IPS-NIHi7 (cell line): ENCODE data around the gene TECR.
"Not testable (repeated sequence)": the region's sequence is repeated elsewhere in the genome, so short reads cannot be mapped to it uniquely, and the experiment has no call there.

Experiments
- DNase-seq: peaks from one replicate; pipeline ENCODE4 v3.0.0; 2012; ENCODE audit warnings: mixed read lengths; ENCODE audit errors: extremely low spot score

TECR gene

DNA sequence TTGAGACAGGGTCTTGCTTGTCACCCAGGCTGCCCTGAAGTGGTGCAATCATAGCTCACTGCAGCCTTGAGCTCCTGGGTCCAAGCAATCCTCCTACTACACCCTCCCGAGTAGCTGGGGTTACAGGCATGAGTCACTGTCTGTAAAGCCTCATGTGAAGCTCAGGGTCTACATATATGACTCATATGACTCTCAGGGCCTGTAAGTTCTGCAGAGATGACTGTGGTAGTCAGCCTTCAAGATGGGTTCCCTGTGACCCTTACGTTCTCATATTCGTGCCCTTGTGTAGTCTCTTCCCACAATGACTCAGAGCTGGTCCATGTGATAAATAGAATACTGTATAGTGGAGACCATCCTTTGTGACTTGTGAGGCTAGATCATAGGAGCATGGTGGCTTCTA is 55.8 kb downstream of the TECR start:
- not testable (repeated sequence) for DNase-seq

DNA sequence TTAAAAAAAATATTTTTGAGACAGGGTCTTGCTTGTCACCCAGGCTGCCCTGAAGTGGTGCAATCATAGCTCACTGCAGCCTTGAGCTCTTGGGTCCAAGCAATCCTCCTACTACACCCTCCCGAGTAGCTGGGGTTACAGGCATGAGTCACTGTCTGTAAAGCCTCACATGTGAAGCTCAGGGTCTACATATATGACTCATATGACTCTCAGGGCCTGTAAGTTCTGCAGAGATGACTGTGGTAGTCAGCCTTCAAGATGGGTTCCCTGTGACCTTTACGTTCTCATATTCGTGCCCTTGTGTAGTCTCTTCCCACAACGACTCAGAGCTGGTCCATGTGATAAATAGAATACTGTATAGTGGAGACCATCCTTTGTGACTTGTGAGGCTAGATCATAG is 60.0 kb downstream of the TECR start:
- not testable (repeated sequence) for DNase-seq

DNA sequence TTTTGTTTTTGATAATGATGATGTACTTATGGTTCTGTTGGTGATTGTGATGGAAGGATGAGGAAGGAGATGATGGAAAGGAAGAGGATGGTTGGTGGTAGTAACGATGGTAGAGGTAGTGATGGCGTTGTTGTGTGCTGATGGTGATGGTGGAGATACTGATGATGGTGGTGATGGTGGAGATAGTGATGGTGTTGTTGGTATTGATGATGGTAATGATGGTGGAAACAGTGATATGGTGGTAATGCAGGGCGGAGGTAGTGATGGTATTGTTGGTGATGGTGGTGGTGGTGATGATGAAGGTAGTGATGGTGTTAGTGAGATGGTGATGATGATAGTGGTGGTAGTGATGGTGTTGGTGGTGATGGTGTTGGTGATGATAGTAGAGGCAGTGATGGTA is 66.2 kb downstream of the TECR start:
- no peak for DNase-seq

DNA sequence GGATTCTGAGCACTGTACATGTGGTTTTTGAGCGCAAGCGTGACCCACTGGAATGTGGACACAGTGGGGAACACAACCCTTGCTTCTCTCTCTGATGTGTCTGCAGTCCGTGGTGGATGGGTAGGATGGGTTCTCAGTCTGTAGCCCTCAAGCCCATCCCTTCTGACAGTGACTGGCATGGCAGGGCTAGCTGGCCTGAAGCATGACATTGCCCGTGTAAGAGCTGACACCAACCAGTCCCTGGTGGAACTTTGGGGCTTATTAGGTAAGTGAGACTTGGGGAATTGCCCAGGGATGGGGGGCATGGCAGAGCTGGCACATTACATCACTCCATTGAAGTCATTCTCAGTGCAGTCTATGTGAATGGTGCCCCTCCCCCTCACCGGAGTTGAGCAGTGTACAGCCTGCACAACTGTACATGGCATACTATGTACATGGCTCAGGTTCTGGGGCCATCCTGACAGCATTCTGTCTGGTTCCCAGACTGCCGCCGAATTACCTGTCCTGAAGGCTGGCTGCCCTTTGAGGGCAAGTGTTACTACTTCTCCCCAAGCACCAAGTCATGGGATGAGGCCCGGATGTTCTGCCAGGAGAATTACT is 70.3 kb downstream of the TECR start:
- no peak for DNase-seq

DNA sequence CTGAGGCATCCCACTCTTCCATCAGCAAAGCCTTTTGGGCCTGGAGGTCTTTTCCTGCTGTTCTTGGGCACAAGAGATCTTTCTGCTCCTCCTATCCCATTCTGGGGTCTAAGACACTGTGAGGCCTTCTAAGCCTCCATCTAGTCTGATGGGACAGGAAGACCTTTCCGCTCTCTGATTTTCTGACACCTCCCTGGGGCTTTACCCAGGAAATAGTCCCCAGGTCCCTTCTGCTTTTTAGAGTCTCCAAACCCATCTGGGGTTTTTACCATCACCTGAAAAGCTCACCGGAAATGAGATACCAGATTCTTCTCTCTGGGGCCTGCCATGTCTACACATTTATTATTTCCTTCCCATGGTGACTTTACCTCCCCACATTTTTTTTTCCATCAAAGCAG is 74.6 kb downstream of the TECR start:
- no peak for DNase-seq

DNA sequence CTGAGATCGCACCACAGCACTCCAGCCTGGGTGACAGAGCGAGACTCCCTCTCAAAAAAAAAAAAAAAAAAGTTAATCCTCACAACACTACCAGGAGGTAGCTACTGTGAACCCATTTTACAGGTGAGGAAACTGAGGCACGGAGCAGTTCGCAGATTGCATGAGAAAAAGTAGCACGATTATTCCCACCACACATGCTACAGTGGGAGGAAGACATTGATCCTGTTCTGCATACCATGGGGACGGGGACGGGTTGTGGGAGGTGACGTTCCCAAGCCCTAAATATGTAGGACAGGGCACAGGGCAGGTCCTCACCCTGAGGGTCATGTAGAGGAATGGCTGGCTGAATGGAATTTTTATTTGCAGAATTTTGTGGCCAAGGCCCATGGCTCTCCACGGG is 77.2 kb downstream of the TECR start:
- DNase-seq, result no peak

GRCh38 chr19:14611051-14611450 is 81.7 kb downstream of the TECR start:
- no peak for DNase-seq

- not testable (repeated sequence) for DNase-seq
Measured at GRCh38 chr19:14612242-14612641, 82.8 kb downstream of the TECR start.

DNA sequence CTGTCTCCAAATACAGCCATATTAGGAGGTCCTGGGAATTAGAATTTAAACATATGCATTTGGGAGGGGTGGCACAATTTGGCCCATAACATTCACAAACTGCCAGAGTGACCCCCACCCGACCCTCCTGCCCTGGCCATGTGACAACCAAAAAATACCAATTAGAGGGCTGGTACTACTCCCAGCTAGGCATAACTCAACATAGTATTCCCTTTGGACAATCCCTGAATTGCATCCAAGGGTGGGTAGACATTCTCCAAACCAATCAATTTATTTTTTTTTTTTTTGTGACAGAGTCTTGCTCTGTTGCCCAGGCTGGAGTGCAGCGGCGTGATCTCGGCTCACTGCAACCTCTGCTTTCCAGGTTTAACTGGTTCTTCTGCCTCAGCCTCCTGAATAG is 83.3 kb downstream of the TECR start:
- DNase-seq, result no peak

GRCh38 chr19:14613399-14614098 is 84.2 kb downstream of the TECR start:
- DNase-seq, result not testable (repeated sequence)

GRCh38 chr19:14614099-14614412 is 84.7 kb downstream of the TECR start:
- DNase-seq, result no peak
